GM23338 (cell line): ENCODE data around the gene TRIM28. TPM values are rescaled to one million over a fixed set of nuclear protein-coding genes. Genes with fewer than 3 reads are reported as not detected.

Source experiments
- ATAC-seq: fragments of 200-7000 bp; cut with Tn5 transposase; 3 replicates; pipeline ENCODE4 v1.9.1; 2020
- DNase-seq: peaks from one replicate; pipeline ENCODE4 v3.0.0-alpha.2; 2015; ENCODE audit warnings: low spot score
- H2AFZ ChIP-seq: fragments of 200-600 bp; sonication (generic); 2 replicates; pipeline ENCODE4 v1.8.0; 2016; ENCODE audit warnings: antibody characterized with exemption, mild to moderate bottlenecking, moderate library complexity
- H3F3A ChIP-seq: fragments of 200-600 bp; sonication (generic); replicated peaks from 2 replicates; pipeline ENCODE4 v1.8.0; 2017; ENCODE audit warnings: antibody characterized with exemption, mixed run types, low read depth
- H3K27ac ChIP-seq: fragments of 200-600 bp; sonication (generic); 2 replicates; pipeline ENCODE4 v1.6.1; 2016; ENCODE audit warnings: low read depth
- H3K27me3 ChIP-seq: fragments of 200-600 bp; sonication (generic); 2 replicates; pipeline ENCODE4 v1.8.0; 2016; ENCODE audit warnings: mild to moderate bottlenecking, mixed run types, moderate library complexity; ENCODE audit not compliant: insufficient read depth
- H3K36me3 ChIP-seq: fragments of 200-600 bp; sonication (generic); 2 replicates; pipeline ENCODE4 v1.8.0; 2016; ENCODE audit warnings: mild to moderate bottlenecking; ENCODE audit not compliant: insufficient read depth
- H3K4me1 ChIP-seq: fragments of 200-600 bp; sonication (generic); 2 replicates; pipeline ENCODE4 v1.8.0; 2016; ENCODE audit warnings: mild to moderate bottlenecking, moderate library complexity; ENCODE audit not compliant: insufficient read depth
- H3K4me2 ChIP-seq: fragments of 200-600 bp; sonication (generic); 2 replicates; pipeline ENCODE4 v1.7.1; 2017; ENCODE audit warnings: mixed run types
- H3K4me3 ChIP-seq: fragments of 200-600 bp; sonication (generic); 2 replicates; pipeline ENCODE4 v1.6.1; 2016; ENCODE audit warnings: mixed run types
- H3K79me2 ChIP-seq: fragments of 200-600 bp; sonication (generic); replicated peaks from 2 replicates; pipeline ENCODE4 v1.8.0; 2017; ENCODE audit warnings: mild to moderate bottlenecking; ENCODE audit not compliant: insufficient read depth
- H3K9me2 ChIP-seq: fragments of 200-600 bp; sonication (generic); 2 replicates; pipeline ENCODE4 v1.8.0; 2017; ENCODE audit not compliant: insufficient read depth
- H4K20me1 ChIP-seq: fragments of 200-600 bp; sonication (generic); replicated peaks from 2 replicates; pipeline ENCODE4 v1.8.0; 2017; ENCODE audit warnings: mild to moderate bottlenecking; ENCODE audit not compliant: insufficient read depth
- H3K27ac Mint-ChIP-seq: 2 replicates; pipeline ENCODE4 v1.8.0; 2020; ENCODE audit warnings: inconsistent platforms, mild to moderate bottlenecking, moderate library complexity, mixed read lengths
- H3K27me3 Mint-ChIP-seq: 3 replicates; pipeline ENCODE4 v1.8.0; 2022; ENCODE audit warnings: low read depth, mild to moderate bottlenecking, moderate library complexity, mixed read lengths, inconsistent platforms; ENCODE audit not compliant: insufficient read depth, poor library complexity
- H3K36me3 Mint-ChIP-seq: 3 replicates; pipeline ENCODE4 v1.8.0; 2021; ENCODE audit warnings: low read depth, mild to moderate bottlenecking, inconsistent platforms, moderate library complexity, mixed read lengths
- H3K4me1 Mint-ChIP-seq: 3 replicates; pipeline ENCODE4 v1.8.0; 2020; ENCODE audit warnings: mild to moderate bottlenecking, inconsistent platforms, mixed read lengths
- H3K4me3 Mint-ChIP-seq: 3 replicates; pipeline ENCODE4 v1.8.0; 2021; ENCODE audit warnings: moderate library complexity, mild to moderate bottlenecking, inconsistent platforms, mixed read lengths
- H3K9me3 Mint-ChIP-seq: 3 replicates; pipeline ENCODE4 v1.8.0; 2020; ENCODE audit warnings: moderate library complexity, mild to moderate bottlenecking, inconsistent platforms, mixed read lengths
- CREB1 ChIP-seq: fragments of 250-450 bp; sonication (Bioruptor Pico); IDR thresholded peaks from 2 replicates; pipeline ENCODE4 v1.5.0; 2020; ENCODE audit warnings: low read depth, mild to moderate bottlenecking, moderate library complexity
- ETS1 ChIP-seq: IDR thresholded peaks from 2 replicates; pipeline ENCODE4 v1.6.1; 2016; ENCODE audit warnings: antibody characterized with exemption
- EZH2 ChIP-seq: fragments of 200-600 bp; sonication (generic); IDR thresholded peaks from one replicate; pipeline ENCODE4 v1.8.0; 2017; ENCODE audit warnings: antibody characterized with exemption, mild to moderate bottlenecking, low read depth; ENCODE audit not compliant: unreplicated experiment
- EZH2phosphoT487 ChIP-seq: fragments of 200-600 bp; sonication (generic); IDR thresholded peaks from one replicate; pipeline ENCODE4 v1.8.1; 2018; ENCODE audit warnings: antibody characterized with exemption; ENCODE audit not compliant: unreplicated experiment
- JUNB ChIP-seq: IDR thresholded peaks from one replicate; pipeline ENCODE4 v1.6.1; 2016; ENCODE audit warnings: antibody characterized with exemption; ENCODE audit not compliant: unreplicated experiment
- NANOG ChIP-seq: IDR thresholded peaks from 2 replicates; pipeline ENCODE4 v1.6.1; 2016; ENCODE audit warnings: antibody characterized with exemption, borderline replicate concordance
- POLR2AphosphoS5 ChIP-seq: IDR thresholded peaks from 2 replicates; pipeline ENCODE4 v1.6.1; 2016; ENCODE audit warnings: antibody characterized with exemption, low read depth
- STAT1 ChIP-seq: IDR thresholded peaks from one replicate; pipeline ENCODE4 v1.6.1; 2016; ENCODE audit warnings: antibody characterized with exemption; ENCODE audit not compliant: unreplicated experiment
- ZNF114 ChIP-seq: fragments of 250-450 bp; sonication (Bioruptor Pico); IDR thresholded peaks from 2 replicates; pipeline ENCODE4 v1.5.0; 2020; ENCODE audit warnings: mild to moderate bottlenecking, moderate library complexity
- ZNF331 ChIP-seq: fragments of 250-450 bp; sonication (Bioruptor Pico); IDR thresholded peaks from 2 replicates; pipeline ENCODE4 v1.5.0; 2020; ENCODE audit warnings: low read depth, mild to moderate bottlenecking, moderate library complexity
- ZNF462 ChIP-seq: fragments of 250-450 bp; sonication (Bioruptor Pico); IDR thresholded peaks from 2 replicates; pipeline ENCODE4 v1.5.0; 2020; ENCODE audit warnings: mild to moderate bottlenecking, moderate library complexity
- polyA plus RNA-seq: library from polyadenylated mRNA; unstranded; fragments of >200 nt; fragmentation: Nextera tagmentation; extraction: Ambion mirVana; gene quantifications from 2 replicates; pipeline ENCODE4 v1.2.1, GENCODE V29; 2016
- total RNA-seq: library from RNA; depleted of rRNA; stranded (reverse); fragments of >200 nt; shearing (Covaris generic); gene quantifications from 2 replicates; pipeline ENCODE4 v1.2.3, GENCODE V29; 2014
- TF ChIP-seq, protein P1 (sequence below), 2 experiments: fragments of 200-600 bp in 1 of 2; sonication (generic) in 1 of 2; conservative IDR thresholded peaks; 2 replicates each; pipeline versions ENCODE4 v1.5.1 to v1.6.1; 2016 to 2017; ENCODE audit warnings: antibody characterized with exemption in 2 of 2, low read depth in 2 of 2, mild to moderate bottlenecking in 2 of 2, moderate library complexity in 1 of 2
- TF ChIP-seq, protein P2 (sequence below): IDR thresholded peaks from one replicate; pipeline ENCODE4 v1.6.1; 2018; ENCODE audit warnings: antibody characterized with exemption; ENCODE audit not compliant: unreplicated experiment

The TRIM28 gene
- total and polyA plus RNA-seq, 2 experiments from 2014 or later = 920 to 1,430 TPM

DNA sequence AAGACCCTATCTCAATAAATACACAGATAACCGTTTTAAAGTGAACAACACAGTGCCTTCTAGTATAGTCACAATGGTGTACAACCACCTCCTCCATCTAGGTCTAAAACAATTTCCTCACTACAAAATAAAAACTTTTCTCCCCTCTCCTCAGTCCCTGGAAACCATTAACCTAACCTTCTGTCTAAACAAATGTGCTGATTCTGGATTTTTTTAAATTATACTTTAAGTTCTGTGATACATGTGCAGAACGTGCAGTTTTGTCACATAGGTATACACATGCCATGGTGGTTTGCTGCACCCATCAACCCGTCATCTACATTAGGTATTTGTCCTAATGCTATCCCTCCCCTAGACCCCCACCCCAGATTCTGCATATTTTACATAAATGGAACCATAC, 14.5 kb upstream of the TRIM28 start:
- Histone ChIP-seq H2AFZ (no peak overlapping the region), H3F3A (no peaks in the 10 kb centered on the region), H3K4me1 (peaks cover 5% of the 10 kb centered on the region; the same call in 1 of the 2 replicates), H3K9me2 (no peaks in the 10 kb centered on the region), H3K27me3 (no peaks in the 10 kb centered on the region; the same call in 1 of the 2 replicates), H4K20me1 (no peaks in the 10 kb centered on the region), H3K4me3 (no peak overlapping the region), H3K27ac (no peak overlapping the region), H3K36me3 (no peaks in the 10 kb centered on the region), H3K79me2 (no peaks in the 10 kb centered on the region), H3K4me2 (no peak overlapping the region)
- H3K27me3 Mint-ChIP-seq = peaks cover 16% of the 10 kb centered on the region
- H3K9me3 Mint-ChIP-seq = no peaks in the 10 kb centered on the region
- TF ChIP-seq CREB1 (CRISPR knock-in tag) (no peak), EZH2 (no peak), ETS1 (no peak), ZNF462 (no peak), STAT1 (no peak), NANOG (no peak), JUNB (no peak), ZNF114 (CRISPR knock-in tag) (no peak), ZNF331 (no peak), POLR2AphosphoS5 (no peak), EZH2phosphoT487 (no peak)
- TF ChIP-seq, protein P1, sequence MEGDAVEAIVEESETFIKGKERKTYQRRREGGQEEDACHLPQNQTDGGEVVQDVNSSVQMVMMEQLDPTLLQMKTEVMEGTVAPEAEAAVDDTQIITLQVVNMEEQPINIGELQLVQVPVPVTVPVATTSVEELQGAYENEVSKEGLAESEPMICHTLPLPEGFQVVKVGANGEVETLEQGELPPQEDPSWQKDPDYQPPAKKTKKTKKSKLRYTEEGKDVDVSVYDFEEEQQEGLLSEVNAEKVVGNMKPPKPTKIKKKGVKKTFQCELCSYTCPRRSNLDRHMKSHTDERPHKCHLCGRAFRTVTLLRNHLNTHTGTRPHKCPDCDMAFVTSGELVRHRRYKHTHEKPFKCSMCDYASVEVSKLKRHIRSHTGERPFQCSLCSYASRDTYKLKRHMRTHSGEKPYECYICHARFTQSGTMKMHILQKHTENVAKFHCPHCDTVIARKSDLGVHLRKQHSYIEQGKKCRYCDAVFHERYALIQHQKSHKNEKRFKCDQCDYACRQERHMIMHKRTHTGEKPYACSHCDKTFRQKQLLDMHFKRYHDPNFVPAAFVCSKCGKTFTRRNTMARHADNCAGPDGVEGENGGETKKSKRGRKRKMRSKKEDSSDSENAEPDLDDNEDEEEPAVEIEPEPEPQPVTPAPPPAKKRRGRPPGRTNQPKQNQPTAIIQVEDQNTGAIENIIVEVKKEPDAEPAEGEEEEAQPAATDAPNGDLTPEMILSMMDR (conservative IDR thresholded peaks at IDR 0.05; ENCODE audit: low read depth in 2 of 2) = no peak
- TF ChIP-seq, protein P2, sequence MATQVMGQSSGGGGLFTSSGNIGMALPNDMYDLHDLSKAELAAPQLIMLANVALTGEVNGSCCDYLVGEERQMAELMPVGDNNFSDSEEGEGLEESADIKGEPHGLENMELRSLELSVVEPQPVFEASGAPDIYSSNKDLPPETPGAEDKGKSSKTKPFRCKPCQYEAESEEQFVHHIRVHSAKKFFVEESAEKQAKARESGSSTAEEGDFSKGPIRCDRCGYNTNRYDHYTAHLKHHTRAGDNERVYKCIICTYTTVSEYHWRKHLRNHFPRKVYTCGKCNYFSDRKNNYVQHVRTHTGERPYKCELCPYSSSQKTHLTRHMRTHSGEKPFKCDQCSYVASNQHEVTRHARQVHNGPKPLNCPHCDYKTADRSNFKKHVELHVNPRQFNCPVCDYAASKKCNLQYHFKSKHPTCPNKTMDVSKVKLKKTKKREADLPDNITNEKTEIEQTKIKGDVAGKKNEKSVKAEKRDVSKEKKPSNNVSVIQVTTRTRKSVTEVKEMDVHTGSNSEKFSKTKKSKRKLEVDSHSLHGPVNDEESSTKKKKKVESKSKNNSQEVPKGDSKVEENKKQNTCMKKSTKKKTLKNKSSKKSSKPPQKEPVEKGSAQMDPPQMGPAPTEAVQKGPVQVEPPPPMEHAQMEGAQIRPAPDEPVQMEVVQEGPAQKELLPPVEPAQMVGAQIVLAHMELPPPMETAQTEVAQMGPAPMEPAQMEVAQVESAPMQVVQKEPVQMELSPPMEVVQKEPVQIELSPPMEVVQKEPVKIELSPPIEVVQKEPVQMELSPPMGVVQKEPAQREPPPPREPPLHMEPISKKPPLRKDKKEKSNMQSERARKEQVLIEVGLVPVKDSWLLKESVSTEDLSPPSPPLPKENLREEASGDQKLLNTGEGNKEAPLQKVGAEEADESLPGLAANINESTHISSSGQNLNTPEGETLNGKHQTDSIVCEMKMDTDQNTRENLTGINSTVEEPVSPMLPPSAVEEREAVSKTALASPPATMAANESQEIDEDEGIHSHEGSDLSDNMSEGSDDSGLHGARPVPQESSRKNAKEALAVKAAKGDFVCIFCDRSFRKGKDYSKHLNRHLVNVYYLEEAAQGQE = no peak
- DNase-seq = no peak
- no peak overlapping the region for H3K4me3 Mint-ChIP-seq
- ATAC-seq = no peak
- H3K4me1 Mint-ChIP-seq = peaks cover 17% of the 10 kb centered on the region
- no peaks in the 10 kb centered on the region for H3K36me3 Mint-ChIP-seq
- no peak overlapping the region for H3K27ac Mint-ChIP-seq
